ENCODE results near the gene NRCAM.

DNA sequence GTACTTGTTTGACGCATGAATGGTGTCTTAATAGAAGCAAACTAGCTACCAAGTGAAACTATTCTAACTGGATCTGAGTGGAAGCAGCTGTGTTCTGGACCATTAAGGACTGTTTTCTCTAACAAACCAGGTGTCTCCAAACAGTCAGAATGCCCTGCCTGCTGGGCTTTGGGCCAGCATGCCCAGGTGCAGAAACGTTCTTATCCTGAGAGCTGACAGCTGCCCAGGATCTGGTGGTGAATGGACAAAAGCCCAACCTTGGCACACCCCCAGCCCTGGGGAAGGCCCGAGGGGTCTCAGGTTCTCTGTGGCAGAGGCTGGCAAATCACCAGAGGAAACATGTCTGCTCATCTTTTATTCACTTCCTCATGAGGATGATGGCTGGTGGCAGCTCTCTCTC lies 277.8 kb downstream of the NRCAM start:
- TF ChIP-seq, protein P1, sequence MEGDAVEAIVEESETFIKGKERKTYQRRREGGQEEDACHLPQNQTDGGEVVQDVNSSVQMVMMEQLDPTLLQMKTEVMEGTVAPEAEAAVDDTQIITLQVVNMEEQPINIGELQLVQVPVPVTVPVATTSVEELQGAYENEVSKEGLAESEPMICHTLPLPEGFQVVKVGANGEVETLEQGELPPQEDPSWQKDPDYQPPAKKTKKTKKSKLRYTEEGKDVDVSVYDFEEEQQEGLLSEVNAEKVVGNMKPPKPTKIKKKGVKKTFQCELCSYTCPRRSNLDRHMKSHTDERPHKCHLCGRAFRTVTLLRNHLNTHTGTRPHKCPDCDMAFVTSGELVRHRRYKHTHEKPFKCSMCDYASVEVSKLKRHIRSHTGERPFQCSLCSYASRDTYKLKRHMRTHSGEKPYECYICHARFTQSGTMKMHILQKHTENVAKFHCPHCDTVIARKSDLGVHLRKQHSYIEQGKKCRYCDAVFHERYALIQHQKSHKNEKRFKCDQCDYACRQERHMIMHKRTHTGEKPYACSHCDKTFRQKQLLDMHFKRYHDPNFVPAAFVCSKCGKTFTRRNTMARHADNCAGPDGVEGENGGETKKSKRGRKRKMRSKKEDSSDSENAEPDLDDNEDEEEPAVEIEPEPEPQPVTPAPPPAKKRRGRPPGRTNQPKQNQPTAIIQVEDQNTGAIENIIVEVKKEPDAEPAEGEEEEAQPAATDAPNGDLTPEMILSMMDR (conservative IDR thresholded peaks at IDR 0.05; ENCODE audit: low read depth, low read length): no peak
- no peak for TF ChIP-seq EZH2 (IDR thresholded peaks at IDR 0.05; ENCODE audit: borderline replicate concordance, low read depth, low read length, poor library complexity, severe bottlenecking)

Data from A673 (cell line).